Measurements from ENCODE around the gene KRTAP9-8. TPM values are rescaled to one million over a fixed set of nuclear protein-coding genes. Genes with fewer than 3 reads are reported as not detected.
"Not testable (repeated sequence)": the region's sequence is repeated elsewhere in the genome, so short reads cannot be mapped to it uniquely, and the experiment has no call there.

Gene KRTAP9-8
- total RNA-seq, 1 experiment from 2014 or later = not detected

DNA sequence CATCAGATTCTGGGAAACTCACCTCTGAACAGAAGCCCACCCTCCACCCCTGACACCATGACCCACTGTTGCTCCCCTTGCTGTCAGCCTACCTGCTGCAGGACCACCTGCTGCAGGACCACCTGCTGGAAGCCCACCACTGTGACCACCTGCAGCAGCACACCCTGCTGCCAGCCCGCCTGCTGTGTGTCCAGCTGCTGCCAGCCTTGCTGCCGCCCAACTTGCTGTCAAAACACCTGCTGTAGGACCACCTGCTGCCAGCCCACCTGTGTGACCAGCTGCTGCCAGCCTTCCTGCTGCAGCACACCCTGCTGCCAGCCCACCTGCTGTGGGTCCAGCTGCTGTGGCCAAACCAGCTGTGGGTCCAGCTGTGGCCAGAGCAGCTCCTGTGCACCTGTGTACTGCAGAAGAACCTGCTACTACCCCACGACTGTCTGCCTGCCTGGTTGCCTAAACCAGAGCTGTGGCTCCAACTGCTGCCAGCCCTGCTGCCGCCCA is 11.2 kb upstream of the KRTAP9-8 start, which contains the start of gene KRTAP9-2:
TSS of gene KRTAP9-2 (plus strand) at position 51 of the 498 bp plus-strand sequence. CDS start at position 58, 7 bp downstream.
- DNase-seq (ENCODE audit: low read depth, low spot score); intact Hi-C loops (cut with micrococcal nuclease); H3K9me3 ChIP-seq (ENCODE audit: control insufficient read depth in 1 of 2, insufficient read depth in 1 of 2, low read depth in 1 of 2, low read length in 2 of 2); H2AFZ ChIP-seq (ENCODE audit: low read depth, low read length, poor library complexity, severe bottlenecking); H3K4me1 ChIP-seq (ENCODE audit: control insufficient read depth in 1 of 2, insufficient read depth in 2 of 2, low read length in 2 of 2); H3K4me3 ChIP-seq (replicated peaks in 1 of 2; ENCODE audit: low read depth in 1 of 2, low read length in 2 of 2); H3K9ac ChIP-seq (ENCODE audit: low read length); H3K79me2 ChIP-seq (ENCODE audit: insufficient read depth, low read length); H3K9me2 ChIP-seq (ENCODE audit: insufficient read depth); BruUV-seq (replicated peaks); H3K4me2 ChIP-seq (ENCODE audit: low read length); POLR2A ChIA-PET; H3K27ac ChIP-seq (ENCODE audit: low read depth, low read length); H4K20me1 ChIP-seq (ENCODE audit: insufficient read depth); CTCF ChIA-PET; H3K36me3 ChIP-seq (ENCODE audit: control insufficient read depth in 1 of 2, insufficient read depth in 2 of 2, low read length in 2 of 2); H3K27me3 ChIP-seq (ENCODE audit: insufficient read depth, low read length); ATAC-seq; RAD21 ChIA-PET (ENCODE audit: low non-redundant PET in 1 of 2, low total read pairs in 2 of 2, uncharacterized antibody in 2 of 2, unreplicated experiment in 2 of 2): not testable (repeated sequence)

DNA sequence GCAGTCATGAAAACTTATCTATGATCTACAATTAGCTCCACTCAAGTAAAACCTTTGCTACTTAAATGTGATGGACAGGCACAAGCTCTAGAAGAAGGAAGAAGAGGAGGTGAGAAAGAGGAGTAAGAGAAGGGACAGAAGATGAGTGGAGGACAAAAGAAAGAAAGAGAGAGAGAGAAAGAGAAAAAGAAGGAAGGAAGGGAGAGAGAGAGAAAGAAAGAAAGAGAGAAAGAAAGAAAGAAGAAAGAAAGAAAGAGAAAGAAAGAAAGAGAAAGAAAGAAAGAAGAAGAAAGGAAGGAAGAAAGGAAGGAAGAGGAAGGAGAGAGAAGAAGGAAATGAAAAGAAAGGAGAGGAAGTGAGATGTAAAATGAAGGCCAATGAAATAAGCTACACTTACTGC is 7.7 kb upstream of the KRTAP9-8 start:
- ATAC-seq = no peak
- Histone ChIP-seq H3K4me3 (replicated peaks in 1 of 2; ENCODE audit: low read depth in 1 of 2, low read length in 2 of 2) (no peak overlapping the region), H3K27me3 (ENCODE audit: insufficient read depth, low read length) (no peaks in the 10 kb centered on the region), H3K4me1 (ENCODE audit: control insufficient read depth in 1 of 2, insufficient read depth in 2 of 2, low read length in 2 of 2) (no peaks in the 10 kb centered on the region), H3K27ac (ENCODE audit: low read depth, low read length) (no peak overlapping the region), H3K9me2 (ENCODE audit: insufficient read depth) (no peaks in the 10 kb centered on the region), H2AFZ (ENCODE audit: low read depth, low read length, poor library complexity, severe bottlenecking) (no peak overlapping the region), H3K79me2 (ENCODE audit: insufficient read depth, low read length) (no peaks in the 10 kb centered on the region), H3K9ac (ENCODE audit: low read length) (no peak overlapping the region), H3K9me3 (ENCODE audit: control insufficient read depth in 1 of 2, insufficient read depth in 1 of 2, low read depth in 1 of 2, low read length in 2 of 2) (no peaks in the 10 kb centered on the region), H4K20me1 (ENCODE audit: insufficient read depth) (no peaks in the 10 kb centered on the region), H3K4me2 (ENCODE audit: low read length) (no peak overlapping the region), H3K36me3 (ENCODE audit: control insufficient read depth in 1 of 2, insufficient read depth in 2 of 2, low read length in 2 of 2) (no peaks in the 10 kb centered on the region)
- ChIA-PET RAD21 (ENCODE audit: low non-redundant PET in 1 of 2, low total read pairs in 2 of 2, uncharacterized antibody in 2 of 2, unreplicated experiment in 2 of 2) (no interaction called here), CTCF (no interaction called here), POLR2A (no interaction called here)
- no peak for TF ChIP-seq SIN3A (IDR thresholded peaks at IDR 0.05; ENCODE audit: low read depth)
- no peak for TF ChIP-seq RAD21 (IDR thresholded peaks at IDR 0.05; ENCODE audit: low read depth)
- no peak for TF ChIP-seq EZH2 (IDR thresholded peaks at IDR 0.05)
- no peak for TF ChIP-seq POLR2A (IDR thresholded peaks at IDR 0.05; ENCODE audit: borderline replicate concordance, extremely low read depth, insufficient read depth, insufficient read length)
- no peak for TF ChIP-seq ZFX (IDR thresholded peaks at IDR 0.05)
- no peak for TF ChIP-seq YY1 (IDR thresholded peaks at IDR 0.05; ENCODE audit: extremely low read depth, insufficient replicate concordance, low read depth, low read length)
- no peak for TF ChIP-seq ZBTB33 (IDR thresholded peaks at IDR 0.05; ENCODE audit: extremely low read depth, insufficient replicate concordance, low read length)
- TF ChIP-seq CEBPB (IDR thresholded peaks at IDR 0.05; ENCODE audit: low read depth) = no peak
- TF ChIP-seq REST (IDR thresholded peaks at IDR 0.05; ENCODE audit: low read depth) = no peak
- TF ChIP-seq ELF1 (IDR thresholded peaks at IDR 0.05; ENCODE audit: borderline replicate concordance, low read depth) = no peak
- TF ChIP-seq, protein P1, sequence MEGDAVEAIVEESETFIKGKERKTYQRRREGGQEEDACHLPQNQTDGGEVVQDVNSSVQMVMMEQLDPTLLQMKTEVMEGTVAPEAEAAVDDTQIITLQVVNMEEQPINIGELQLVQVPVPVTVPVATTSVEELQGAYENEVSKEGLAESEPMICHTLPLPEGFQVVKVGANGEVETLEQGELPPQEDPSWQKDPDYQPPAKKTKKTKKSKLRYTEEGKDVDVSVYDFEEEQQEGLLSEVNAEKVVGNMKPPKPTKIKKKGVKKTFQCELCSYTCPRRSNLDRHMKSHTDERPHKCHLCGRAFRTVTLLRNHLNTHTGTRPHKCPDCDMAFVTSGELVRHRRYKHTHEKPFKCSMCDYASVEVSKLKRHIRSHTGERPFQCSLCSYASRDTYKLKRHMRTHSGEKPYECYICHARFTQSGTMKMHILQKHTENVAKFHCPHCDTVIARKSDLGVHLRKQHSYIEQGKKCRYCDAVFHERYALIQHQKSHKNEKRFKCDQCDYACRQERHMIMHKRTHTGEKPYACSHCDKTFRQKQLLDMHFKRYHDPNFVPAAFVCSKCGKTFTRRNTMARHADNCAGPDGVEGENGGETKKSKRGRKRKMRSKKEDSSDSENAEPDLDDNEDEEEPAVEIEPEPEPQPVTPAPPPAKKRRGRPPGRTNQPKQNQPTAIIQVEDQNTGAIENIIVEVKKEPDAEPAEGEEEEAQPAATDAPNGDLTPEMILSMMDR (IDR thresholded peaks at IDR 0.05 in 2 of 3, conservative IDR thresholded peaks at IDR 0.05 in 1 of 3; ENCODE audit: borderline replicate concordance in 1 of 3, insufficient read depth in 1 of 3, low read depth in 2 of 3, low read length in 2 of 3) = no peak
- no peak for TF ChIP-seq JUND (IDR thresholded peaks at IDR 0.05)
- TF ChIP-seq, protein P2, sequence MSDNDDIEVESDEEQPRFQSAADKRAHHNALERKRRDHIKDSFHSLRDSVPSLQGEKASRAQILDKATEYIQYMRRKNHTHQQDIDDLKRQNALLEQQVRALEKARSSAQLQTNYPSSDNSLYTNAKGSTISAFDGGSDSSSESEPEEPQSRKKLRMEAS (IDR thresholded peaks at IDR 0.05) = no peak
- intact Hi-C loops (cut with micrococcal nuclease) = no loop called here
- no TSS peak for BruUV-seq (replicated peaks)
- no peak for DNase-seq (ENCODE audit: low read depth, low spot score)

Data from HCT116 (cell line).